CD8-positive, alpha-beta memory T cell (primary cell): ENCODE measurements around the gene NUP37. TPM values are rescaled to one million over a fixed set of nuclear protein-coding genes. Genes with fewer than 3 reads are reported as not detected.
"Not testable (repeated sequence)": the region's sequence is repeated elsewhere in the genome, so short reads cannot be mapped to it uniquely, and the experiment has no call there.

ENCODE experiments used
- CTCF ChIA-PET: fragments of 350-600 bp; sonication (Branson Sonifier 250); formaldehyde crosslinking; loops from one replicate; lab custom pipeline; 2021; ENCODE audit warnings: antibody characterized with exemption; lab: Charles Lee
- POLR2A ChIA-PET: fragments of 350-600 bp; sonication (Branson Sonifier 250); formaldehyde crosslinking; loops from one replicate; lab custom pipeline; 2021; ENCODE audit warnings: antibody characterized with exemption; lab: Charles Lee
- DNase-seq, 5 donors: peaks; one replicate each; pipeline versions ENCODE4 v3.0.0 to v3.0.0-alpha.2; 2020 to 2022; ENCODE audit warnings: mixed read lengths in 1 of 5
- H3K27ac ChIP-seq: one replicate; pipeline ENCODE4 v1.7.0; 2013; ENCODE audit warnings: low read depth, mild to moderate bottlenecking, low read length, moderate library complexity
- H3K27me3 ChIP-seq: 2 replicates; pipeline ENCODE4 v1.7.0; 2013; ENCODE audit warnings: low read length, mild to moderate bottlenecking; ENCODE audit not compliant: insufficient read depth, poor library complexity, severe bottlenecking
- H3K36me3 ChIP-seq: 2 replicates; pipeline ENCODE4 v1.7.0; 2013; ENCODE audit warnings: mild to moderate bottlenecking, low read length, moderate library complexity; ENCODE audit not compliant: insufficient read depth
- H3K4me1 ChIP-seq: 2 replicates; pipeline ENCODE4 v1.7.0; 2013; ENCODE audit warnings: mild to moderate bottlenecking, low read length, moderate library complexity; ENCODE audit not compliant: insufficient read depth
- H3K4me3 ChIP-seq: 2 replicates; pipeline ENCODE4 v1.7.0; 2013; ENCODE audit warnings: mild to moderate bottlenecking, low read length
- H3K9me3 ChIP-seq: 2 replicates; pipeline ENCODE4 v1.7.0; 2013; ENCODE audit warnings: mild to moderate bottlenecking, low read length
- H3K27ac Mint-ChIP-seq, 8 donors: one replicate each; pipeline ENCODE4 v1.8.0; 2020 to 2021; ENCODE audit warnings: mixed read lengths in 8 of 8, mild to moderate bottlenecking in 6 of 8, inconsistent platforms in 3 of 8, moderate library complexity in 3 of 8
- H3K27me3 Mint-ChIP-seq, 2 donors: one replicate each; pipeline ENCODE4 v1.8.0; 2020 to 2021; ENCODE audit warnings: mixed read lengths in 2 of 2, mild to moderate bottlenecking in 1 of 2, moderate library complexity in 1 of 2
- H3K36me3 Mint-ChIP-seq, 3 donors: one replicate each; pipeline ENCODE4 v1.8.0; 2020 to 2021; ENCODE audit warnings: mixed read lengths in 3 of 3, inconsistent platforms in 1 of 3, mild to moderate bottlenecking in 1 of 3
- H3K4me1 Mint-ChIP-seq, 3 donors: one replicate each; pipeline ENCODE4 v1.8.0; 2020 to 2021; ENCODE audit warnings: mixed read lengths in 3 of 3, inconsistent platforms in 1 of 3, mild to moderate bottlenecking in 1 of 3
- H3K4me3 Mint-ChIP-seq, 7 donors: one replicate each; pipeline ENCODE4 v1.8.0; 2020 to 2021; ENCODE audit warnings: mixed read lengths in 7 of 7, mild to moderate bottlenecking in 6 of 7, moderate library complexity in 4 of 7, inconsistent platforms in 2 of 7
- H3K9me3 Mint-ChIP-seq, 5 donors: one replicate each; pipeline ENCODE4 v1.8.0; 2020 to 2022; ENCODE audit warnings: mixed read lengths in 5 of 5, mild to moderate bottlenecking in 3 of 5, moderate library complexity in 2 of 5, inconsistent platforms in 1 of 5
- polyA plus RNA-seq: library from polyadenylated mRNA; unstranded; fragments of 300-500 nt; fragmentation: Illumina TruSeq; gene quantifications from one replicate; pipeline ENCODE4 v1.2.3, GENCODE V29; 2021
- total RNA-seq, 2 experiments: library from RNA; stranded (reverse); gene quantifications; one replicate each; pipeline ENCODE4 v1.2.3, GENCODE V29; 2021

The NUP37 gene
- total RNA-seq, result 10 to 100 TPM; 89.7 to 90.1 TPM
- 23.3 TPM for polyA plus RNA-seq

GRCh38 chr12:102119674-102120563, at the start of gene NUP37, which contains the start of gene PARPBP:
NUP37 (minus strand) TSS chr12:102120114; CDS start chr12:102118518, 1,596 bp downstream.
PARPBP (plus strand) TSS chr12:102120183; CDS start chr12:102123889, 3,706 bp downstream.
- CTCF ChIA-PET, result no interaction called here
- peaks cover 18 to 36% (median 31%) of the 10 kb centered on the region in 3 donors for H3K4me1 Mint-ChIP-seq
- Histone ChIP-seq H3K9me3 (no peaks in the 10 kb centered on the region), H3K27ac (peak within 1 kb of the TSS; percentile 91), H3K4me1 (peaks cover 15% of the 10 kb centered on the region), H3K27me3 (no peaks in the 10 kb centered on the region), H3K36me3 (no peaks in the 10 kb centered on the region), H3K4me3 (peak within 1 kb of the TSS; percentile 88)
- H3K27ac Mint-ChIP-seq, result peak within 1 kb of the TSS; percentile 90 to 99 (median 94)
- peaks cover 4 to 30% (median 7%) of the 10 kb centered on the region in 3 donors for H3K36me3 Mint-ChIP-seq
- no peaks in the 10 kb centered on the region for H3K27me3 Mint-ChIP-seq
- H3K4me3 Mint-ChIP-seq, result peak within 1 kb of the TSS; percentile 85 to 97 (median 93)
- H3K9me3 Mint-ChIP-seq, result no peaks in the 10 kb centered on the region
- DNase-seq, result peak; percentile 88 to 94 (median 91)
- POLR2A ChIA-PET, result interaction anchor here (0.7 kb wide), 1 partner anchor 58 kb away, joined by 3 read pairs; the partner anchor contains the start of gene WASHC3

GRCh38 chr12:102167821-102168604, 48.1 kb upstream of the NUP37 start:
- no peaks in the 10 kb centered on the region for H3K9me3 ChIP-seq
- H3K36me3 ChIP-seq, result no peaks in the 10 kb centered on the region
- Mint-ChIP-seq H3K36me3 (peaks cover 0 to 5% (median 4%) of the 10 kb centered on the region in 3 donors), H3K4me1 (no peaks in the 10 kb centered on the region), H3K4me3 (no peak overlapping the region), H3K9me3 (no peaks in the 10 kb centered on the region), H3K27ac (no peak overlapping the region), H3K27me3 (no peaks in the 10 kb centered on the region)
- CTCF ChIA-PET, result interaction anchor here (1.5 kb wide), 1 partner anchor 16 kb away, joined by 3 read pairs; no protein-coding TSS in a partner anchor
- POLR2A ChIA-PET, result no interaction called here
- H3K27me3 ChIP-seq, result no peaks in the 10 kb centered on the region
- H3K4me1 ChIP-seq, result no peaks in the 10 kb centered on the region
- H3K27ac ChIP-seq, result no peak overlapping the region
- DNase-seq, result no peak
- H3K4me3 ChIP-seq, result no peak overlapping the region

GRCh38 chr12:102163383-102163782, 43.5 kb upstream of the NUP37 start:
- peaks cover 0 to 5% (median 0%) of the 10 kb centered on the region in 3 donors for H3K36me3 Mint-ChIP-seq
- no peak for DNase-seq
- no peaks in the 10 kb centered on the region for H3K9me3 ChIP-seq
- H3K36me3 ChIP-seq, result no peaks in the 10 kb centered on the region
- H3K4me1 ChIP-seq, result no peaks in the 10 kb centered on the region
- no peak overlapping the region for H3K4me3 Mint-ChIP-seq
- ChIA-PET CTCF (no interaction called here), POLR2A (no interaction called here)
- no peaks in the 10 kb centered on the region for H3K9me3 Mint-ChIP-seq
- H3K4me3 ChIP-seq, result no peak overlapping the region
- no peak overlapping the region for H3K27ac Mint-ChIP-seq
- no peaks in the 10 kb centered on the region for H3K27me3 Mint-ChIP-seq
- H3K27ac ChIP-seq, result no peak overlapping the region
- H3K27me3 ChIP-seq, result no peaks in the 10 kb centered on the region
- no peaks in the 10 kb centered on the region for H3K4me1 Mint-ChIP-seq

- H3K9me3 Mint-ChIP-seq, H3K4me3 ChIP-seq, H3K36me3 ChIP-seq, POLR2A ChIA-PET, H3K4me1 Mint-ChIP-seq, H3K4me3 Mint-ChIP-seq, H3K4me1 ChIP-seq, DNase-seq, H3K27ac Mint-ChIP-seq, H3K27me3 Mint-ChIP-seq, H3K9me3 ChIP-seq, CTCF ChIA-PET, H3K27me3 ChIP-seq, H3K27ac ChIP-seq, H3K36me3 Mint-ChIP-seq: not testable (repeated sequence)
These were observed 35.3 kb upstream of the NUP37 start for GRCh38 chr12:102155206-102155605.

GRCh38 chr12:102147062-102147587, 27.2 kb upstream of the NUP37 start:
- H3K4me1 Mint-ChIP-seq, H3K9me3 Mint-ChIP-seq, POLR2A ChIA-PET: not testable (repeated sequence)

GRCh38 chr12:102144221-102144620, 24.3 kb upstream of the NUP37 start:
- ChIA-PET CTCF (no interaction called here), POLR2A (no interaction called here)
- H3K9me3 Mint-ChIP-seq, result peaks cover 0 to 2% (median 0%) of the 10 kb centered on the region in 5 donors
- H3K27me3 Mint-ChIP-seq, result no peaks in the 10 kb centered on the region
- peaks cover 0 to 11% (median 0%) of the 10 kb centered on the region in 3 donors for H3K36me3 Mint-ChIP-seq
- Histone ChIP-seq H3K27me3 (no peaks in the 10 kb centered on the region), H3K27ac (no peak overlapping the region), H3K4me1 (no peaks in the 10 kb centered on the region), H3K36me3 (no peaks in the 10 kb centered on the region), H3K9me3 (no peaks in the 10 kb centered on the region), H3K4me3 (no peak overlapping the region)
- no peak overlapping the region for H3K4me3 Mint-ChIP-seq
- no peak overlapping the region for H3K27ac Mint-ChIP-seq
- H3K4me1 Mint-ChIP-seq, result no peaks in the 10 kb centered on the region
- no peak for DNase-seq

More at GRCh38 chr12:102147062-102147587, 27.2 kb upstream of the NUP37 start:
- H3K4me1 ChIP-seq, H3K27ac Mint-ChIP-seq, H3K9me3 ChIP-seq, H3K27me3 ChIP-seq, H3K36me3 Mint-ChIP-seq, H3K27me3 Mint-ChIP-seq, H3K4me3 ChIP-seq, H3K27ac ChIP-seq, DNase-seq, CTCF ChIA-PET, H3K36me3 ChIP-seq, H3K4me3 Mint-ChIP-seq: not testable (repeated sequence)

- CTCF ChIA-PET, H3K27ac Mint-ChIP-seq, H3K9me3 ChIP-seq, H3K4me3 ChIP-seq, H3K4me1 Mint-ChIP-seq, H3K9me3 Mint-ChIP-seq, H3K4me3 Mint-ChIP-seq, H3K27ac ChIP-seq, H3K27me3 ChIP-seq, H3K27me3 Mint-ChIP-seq, H3K4me1 ChIP-seq, H3K36me3 ChIP-seq, POLR2A ChIA-PET: not testable (repeated sequence)
- peaks cover 0 to 11% (median 0%) of the 10 kb centered on the region in 3 donors for H3K36me3 Mint-ChIP-seq
- DNase-seq, result peak in 1 of 5 donors; percentile 17
These were observed 23.0 kb upstream of the NUP37 start for GRCh38 chr12:102142866-102143373.
